Mucosa of gallbladder (tissue), 1 donor: ENCODE data around the gene SRCIN1. TPM values are rescaled to one million over a fixed set of nuclear protein-coding genes. Genes with fewer than 3 reads are reported as not detected.
"Not testable (repeated sequence)": the region's sequence is repeated elsewhere in the genome, so short reads cannot be mapped to it uniquely, and the experiment has no call there.

Source experiments
- DNase-seq: peaks from one replicate; pipeline ENCODE4 v3.0.0-alpha.2; 2020; ENCODE audit warnings: low spot score
- total RNA-seq: library from RNA; stranded (reverse); gene quantifications from one replicate; pipeline ENCODE4 v1.2.1, GENCODE V29; 2021
- donor health status: DM: no; HTN: no; CAD: no.

Gene SRCIN1
- total RNA-seq, 1 donor from 2014 or later = 4.5 TPM

GRCh38 chr17:38545531-38546225, 60.1 kb downstream of the SRCIN1 start:
- DNase-seq = no peak

GRCh38 chr17:38544839-38545209, 60.9 kb downstream of the SRCIN1 start:
- DNase-seq = no peak

GRCh38 chr17:38544175-38544838, 61.4 kb downstream of the SRCIN1 start:
- DNase-seq = no peak

GRCh38 chr17:38543403-38544174, 62.2 kb downstream of the SRCIN1 start:
- DNase-seq = no peak

- no peak for DNase-seq
Measured at GRCh38 chr17:38542286-38542685, 63.5 kb downstream of the SRCIN1 start.

- no peak for DNase-seq
Measured at GRCh38 chr17:38541281-38541680, 64.5 kb downstream of the SRCIN1 start.

GRCh38 chr17:38540514-38541045, 65.2 kb downstream of the SRCIN1 start:
- DNase-seq = no peak

- DNase-seq = no peak
Measured at GRCh38 chr17:38539386-38539785, 66.4 kb downstream of the SRCIN1 start.

- no peak for DNase-seq
Measured at GRCh38 chr17:38538906-38539305, 66.8 kb downstream of the SRCIN1 start.

- DNase-seq = no peak
Measured at GRCh38 chr17:38536661-38537060, 69.1 kb downstream of the SRCIN1 start.

GRCh38 chr17:38535886-38536285, 69.9 kb downstream of the SRCIN1 start:
- no peak for DNase-seq

- DNase-seq = no peak
Measured at GRCh38 chr17:38534498-38534885, 71.3 kb downstream of the SRCIN1 start.

GRCh38 chr17:38533866-38534497, 71.8 kb downstream of the SRCIN1 start:
- no peak for DNase-seq

GRCh38 chr17:38533241-38533640, 72.5 kb downstream of the SRCIN1 start:
- no peak for DNase-seq

- DNase-seq = no peak
Measured at GRCh38 chr17:38532451-38532850, 73.3 kb downstream of the SRCIN1 start.

GRCh38 chr17:38531761-38532160, 74.0 kb downstream of the SRCIN1 start:
- not testable (repeated sequence) for DNase-seq

- not testable (repeated sequence) for DNase-seq
Measured at GRCh38 chr17:38530856-38531255, 74.9 kb downstream of the SRCIN1 start.

- not testable (repeated sequence) for DNase-seq
Measured at GRCh38 chr17:38528141-38528540, 77.6 kb downstream of the SRCIN1 start.

- DNase-seq = not testable (repeated sequence)
Measured at GRCh38 chr17:38526526-38526925, 79.2 kb downstream of the SRCIN1 start.

GRCh38 chr17:38512473-38513058, 93.2 kb downstream of the SRCIN1 start:
- no peak for DNase-seq
